PC-9 (cell line): ENCODE measurements around the gene PLK1. TPM values are rescaled to one million over a fixed set of nuclear protein-coding genes. Genes with fewer than 3 reads are reported as not detected.

Experiments used
- BruUV-seq: library from RNA; stranded (reverse); fragments of 400-500 nt; replicated peaks from 2 replicates; lab custom pipeline; 2021; lab: Mats Ljungman, UMichigan
- CTCF ChIA-PET: fragments of 300-600 bp; sonication (Branson Sonifier 250); formaldehyde crosslinking; loops from one replicate; lab custom pipeline; 2022; ENCODE audit warnings: antibody characterized with exemption; lab: Charles Lee
- POLR2A ChIA-PET: fragments of 300-600 bp; sonication (Branson Sonifier 250); formaldehyde crosslinking; loops from one replicate; lab custom pipeline; 2022; ENCODE audit warnings: antibody characterized with exemption; ENCODE audit not compliant: unreplicated experiment; lab: Charles Lee
- DNase-seq, 2 experiments: peaks; one replicate each; pipeline versions ENCODE4 v3.0.0 to v3.0.0-alpha.2; 2015 to 2022; ENCODE audit warnings: mixed read lengths in 1 of 2
- H2AFZ ChIP-seq: fragments of 200-600 bp; sonication (generic); 2 replicates; pipeline ENCODE4 v1.8.1; 2017; ENCODE audit warnings: antibody characterized with exemption
- H3F3A ChIP-seq: fragments of 200-600 bp; sonication (generic); 2 replicates; pipeline ENCODE4 v1.8.1; 2017; ENCODE audit warnings: antibody characterized with exemption, mild to moderate bottlenecking, low read depth; ENCODE audit not compliant: insufficient read depth
- H3K27ac ChIP-seq: fragments of 200-600 bp; sonication (generic); 2 replicates; pipeline ENCODE4 v1.6.1; 2016; ENCODE audit warnings: mixed run types
- H3K27me3 ChIP-seq: fragments of 200-600 bp; sonication (generic); 2 replicates; pipeline ENCODE4 v1.6.1; 2016; ENCODE audit warnings: low read depth, mixed run types; ENCODE audit not compliant: insufficient read depth
- H3K36me3 ChIP-seq: fragments of 200-600 bp; sonication (generic); 2 replicates; pipeline ENCODE4 v1.6.1; 2016; ENCODE audit warnings: low read depth, mixed run types
- H3K4me1 ChIP-seq: fragments of 200-600 bp; sonication (generic); replicated peaks from 2 replicates; pipeline ENCODE4 v1.6.1; 2016; ENCODE audit warnings: mixed run types; ENCODE audit not compliant: insufficient read depth
- H3K4me2 ChIP-seq: fragments of 200-600 bp; sonication (generic); 2 replicates; pipeline ENCODE4 v1.6.1; 2017; ENCODE audit warnings: mixed run types
- H3K4me3 ChIP-seq: fragments of 200-600 bp; sonication (generic); 2 replicates; pipeline ENCODE4 v1.6.1; 2016; ENCODE audit warnings: mixed run types
- H3K79me2 ChIP-seq: fragments of 200-600 bp; sonication (generic); 2 replicates; pipeline ENCODE4 v1.6.1; 2017; ENCODE audit warnings: low read depth, mixed run types
- H3K9me2 ChIP-seq: fragments of 200-600 bp; sonication (generic); 2 replicates; pipeline ENCODE4 v1.8.1; 2017; ENCODE audit warnings: mild to moderate bottlenecking; ENCODE audit not compliant: insufficient read depth
- H3K9me3 ChIP-seq: fragments of 200-600 bp; sonication (generic); 2 replicates; pipeline ENCODE4 v1.8.1; 2016; ENCODE audit warnings: low read depth; ENCODE audit not compliant: insufficient read depth
- H4K20me1 ChIP-seq: fragments of 200-600 bp; sonication (generic); 2 replicates; pipeline ENCODE4 v1.8.1; 2017; ENCODE audit not compliant: insufficient read depth
- CTCF ChIP-seq: fragments of 200-600 bp; sonication (generic); conservative IDR thresholded peaks from 2 replicates; pipeline ENCODE4 v1.6.1; 2017; ENCODE audit warnings: mixed run types, antibody characterized with exemption, mild to moderate bottlenecking, moderate library complexity
- EZH2 ChIP-seq: fragments of 200-600 bp; sonication (generic); IDR thresholded peaks from 2 replicates; pipeline ENCODE4 v1.8.0; 2017; ENCODE audit warnings: antibody characterized with exemption, low read depth
- intact Hi-C: fragments of 100-400 bp; cut with micrococcal nuclease; formaldehyde crosslinking; loops from one replicate; pipeline ENCODE4 v1.10.0; 2022; ENCODE audit not compliant: unreplicated experiment
- total RNA-seq: library from RNA; stranded (reverse); gene quantifications from 2 replicates; pipeline ENCODE4 v1.2.3, GENCODE V29; 2021

PLK1 gene
- total RNA-seq, 1 experiment from 2014 or later = 169 TPM

- Histone ChIP-seq H3K36me3 (no peaks in the 10 kb centered on the region), H3K4me2 (no peak overlapping the region), H3F3A (peaks cover 12% of the 10 kb centered on the region; the same call in 1 of the 2 replicates), H3K4me3 (no peak overlapping the region), H3K27ac (no peak overlapping the region), H3K27me3 (no peaks in the 10 kb centered on the region), H4K20me1 (no peaks in the 10 kb centered on the region), H3K9me2 (no peaks in the 10 kb centered on the region), H3K4me1 (peaks cover 19% of the 10 kb centered on the region), H3K9me3 (no peaks in the 10 kb centered on the region), H2AFZ (no peak overlapping the region), H3K79me2 (no peaks in the 10 kb centered on the region)
- DNase-seq = no peak
- POLR2A ChIA-PET = no interaction called here
- BruUV-seq = no TSS peak
- TF ChIP-seq CTCF (no peak), EZH2 (no peak)
- CTCF ChIA-PET = no interaction called here
- intact Hi-C loops = no loop called here
Measured at GRCh38 chr16:23710504-23710903, 31.8 kb downstream of the PLK1 start.

- no peak overlapping the region for H3K27ac ChIP-seq
- H3K4me3 ChIP-seq = no peak overlapping the region
- TSS peak; percentile 25 for BruUV-seq
- peak overlapping the region; percentile 45 for H3K4me2 ChIP-seq
- H4K20me1 ChIP-seq = no peaks in the 10 kb centered on the region
- no peaks in the 10 kb centered on the region for H3K36me3 ChIP-seq
- no peaks in the 10 kb centered on the region for H3K9me2 ChIP-seq
- intact Hi-C loops = no loop called here
- peak; percentile 48 to 63 for DNase-seq
- H3K27me3 ChIP-seq = peaks cover 4% of the 10 kb centered on the region; the same call in 1 of the 2 replicates
- H2AFZ ChIP-seq = no peak overlapping the region
- ChIA-PET CTCF (no interaction called here), POLR2A (interaction anchor here (0.5 kb wide), 1 partner anchor 276 kb away, joined by 3 read pairs; no protein-coding TSS in a partner anchor)
- no peak for TF ChIP-seq CTCF
- TF ChIP-seq EZH2 = no peak
- no peaks in the 10 kb centered on the region for H3K9me3 ChIP-seq
- no peaks in the 10 kb centered on the region for H3K79me2 ChIP-seq
- H3K4me1 ChIP-seq = peaks cover 19% of the 10 kb centered on the region
- H3F3A ChIP-seq = peaks cover 12% of the 10 kb centered on the region; the same call in 1 of the 2 replicates
Measured at GRCh38 chr16:23711785-23712184, 33.1 kb downstream of the PLK1 start.

- no peaks in the 10 kb centered on the region for H4K20me1 ChIP-seq
- no peaks in the 10 kb centered on the region for H3K9me2 ChIP-seq
- H3K36me3 ChIP-seq = no peaks in the 10 kb centered on the region
- peak within 1 kb of the TSS; percentile 45 for H3K4me2 ChIP-seq
- no peak within 1 kb of the TSS for H3K4me3 ChIP-seq
- H3K4me1 ChIP-seq = peaks cover 19% of the 10 kb centered on the region
- CTCF ChIA-PET = no interaction called here
- H3K9me3 ChIP-seq = no peaks in the 10 kb centered on the region
- intact Hi-C loops = no loop called here
- H3F3A ChIP-seq = peaks cover 12% of the 10 kb centered on the region; the same call in 1 of the 2 replicates
- no TSS peak for BruUV-seq
- H2AFZ ChIP-seq = no peak within 1 kb of the TSS
- no peak within 1 kb of the TSS for H3K27ac ChIP-seq
- POLR2A ChIA-PET = no interaction called here
- no peak for TF ChIP-seq EZH2
- no peak for TF ChIP-seq CTCF
- H3K79me2 ChIP-seq = no peaks in the 10 kb centered on the region
- H3K27me3 ChIP-seq = peaks cover 15% of the 10 kb centered on the region
- no peak for DNase-seq
Measured at GRCh38 chr16:23712976-23713375, 34.3 kb downstream of the PLK1 start, which contains the start of gene ERN2. Gene ERN2, minus strand, starts transcription at chr16:23713222. Its CDS starts 35 bp downstream, at chr16:23713187.
